Fibroblast of lung (primary cell): ENCODE data around the gene COG8. TPM values are rescaled to one million over a fixed set of nuclear protein-coding genes. Genes with fewer than 3 reads are reported as not detected.
"Not testable (repeated sequence)": the region's sequence is repeated elsewhere in the genome, so short reads cannot be mapped to it uniquely, and the experiment has no call there.

ENCODE experiments used
- DNase-seq, 2 donors: peaks; one replicate each; pipeline versions ENCODE4 v3.0.0 to v3.0.0-alpha.2; 2010; ENCODE audit warnings: low read depth in 2 of 2
- H2AFZ ChIP-seq: 2 replicates; pipeline ENCODE4 v1.5.1; 2012; ENCODE audit warnings: low read length, control low read depth, inconsistent platforms
- H3K27ac ChIP-seq: 2 replicates; pipeline ENCODE4 v1.5.1; 2011; ENCODE audit warnings: low read length, control low read depth; ENCODE audit not compliant: insufficient read depth
- H3K27me3 ChIP-seq: 2 replicates; pipeline ENCODE4 v1.5.1; 2011; ENCODE audit warnings: mild to moderate bottlenecking, low read length; ENCODE audit not compliant: control insufficient read depth, insufficient read depth
- H3K36me3 ChIP-seq: 2 replicates; pipeline ENCODE4 v1.5.1; 2011; ENCODE audit warnings: low read length; ENCODE audit not compliant: control insufficient read depth, insufficient read depth
- H3K4me1 ChIP-seq: 2 replicates; pipeline ENCODE4 v1.5.1; 2011; ENCODE audit warnings: low read length; ENCODE audit not compliant: control insufficient read depth, insufficient read depth; ENCODE audit errors: extremely low read depth
- H3K4me2 ChIP-seq: 2 replicates; pipeline ENCODE4 v1.5.1; 2011; ENCODE audit warnings: low read length, control low read depth; ENCODE audit not compliant: insufficient read depth; ENCODE audit errors: extremely low read depth
- H3K4me3 ChIP-seq, 4 experiments: fragments of 200-600 bp in 1 of 4; sonication (generic) in 1 of 4; replicated peaks in 1 of 4; 2 replicates each; pipeline ENCODE4 v1.5.1; 2011 to 2016; ENCODE audit warnings: low read length in 4 of 4, low read depth in 3 of 4, mild to moderate bottlenecking in 3 of 4, control low read depth in 2 of 4, inconsistent platforms in 1 of 4, mixed read lengths in 1 of 4; ENCODE audit not compliant: insufficient read depth in 1 of 4; ENCODE audit errors: control extremely low read depth in 1 of 4
- H3K79me2 ChIP-seq: 2 replicates; pipeline ENCODE4 v1.5.1; 2012; ENCODE audit warnings: mild to moderate bottlenecking, low read length, inconsistent platforms; ENCODE audit not compliant: control insufficient read depth, insufficient read depth
- H3K9ac ChIP-seq: 2 replicates; pipeline ENCODE4 v1.5.1; 2011; ENCODE audit warnings: mild to moderate bottlenecking, low read length, control low read depth; ENCODE audit not compliant: insufficient read depth
- H3K9me3 ChIP-seq: 2 replicates; pipeline ENCODE4 v1.5.1; 2012; ENCODE audit warnings: low read depth, low read length; ENCODE audit not compliant: control insufficient read depth, insufficient read depth
- H4K20me1 ChIP-seq: 2 replicates; pipeline ENCODE4 v1.5.1; 2011; ENCODE audit warnings: low read length; ENCODE audit not compliant: control insufficient read depth, insufficient read depth; ENCODE audit errors: extremely low read depth
- EZH2 ChIP-seq: IDR thresholded peaks from 2 replicates; pipeline ENCODE4 v1.5.1; 2012; ENCODE audit warnings: low read length, control low read depth, mild to moderate bottlenecking; ENCODE audit errors: missing control alignments
- polyA plus RNA-seq, 2 donors: library from polyadenylated mRNA; depleted of rRNA in 1 of 2; stranded (reverse) in 1 of 2; unstranded in 1 of 2; fragments of >200 nt; gene quantifications; 2 replicates each; pipeline ENCODE4 v1.2.1, GENCODE V29; 2011 to 2012; ENCODE audit warnings: missing spikeins in 1 of 2
- total RNA-seq: library from RNA; depleted of rRNA; stranded (reverse); fragments of >200 nt; gene quantifications from 2 replicates; pipeline ENCODE4 v1.2.1, GENCODE V29; 2014
- TF ChIP-seq, protein P1 (sequence below), 2 donors: IDR thresholded peaks in 1 of 2; conservative IDR thresholded peaks in 1 of 2; 1 replicate in 1 of 2; 2 replicates in 1 of 2; pipeline ENCODE4 v1.5.1; 2011 to 2012; ENCODE audit warnings: low read length in 2 of 2, control low read depth in 1 of 2, inconsistent platforms in 1 of 2, low read depth in 1 of 2, mild to moderate bottlenecking in 1 of 2

The COG8 gene
- total and polyA plus RNA-seq, 2 donors (not counting 1 experiment from before 2014, with no cell fraction given): 20.0 to 29.2 TPM

DNA sequence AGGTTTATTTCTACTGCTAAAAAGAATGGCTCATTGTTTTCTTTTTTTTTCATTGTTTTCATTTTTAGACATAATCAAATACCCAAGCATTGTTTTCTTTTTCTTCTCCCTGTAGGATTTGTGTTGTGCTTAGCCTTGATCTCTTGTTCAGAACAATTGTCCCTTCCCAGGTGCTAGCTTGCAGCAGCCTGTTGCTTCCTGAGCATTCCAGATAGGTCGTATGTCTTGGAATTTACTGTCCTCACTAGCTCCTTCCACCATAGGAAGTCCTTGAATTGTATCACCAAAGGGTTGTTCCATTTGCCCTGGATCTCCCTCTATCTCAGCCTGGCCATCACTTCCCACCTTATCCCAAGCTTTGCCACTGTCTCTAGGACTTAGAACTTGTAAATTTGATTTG, 38.2 kb downstream of the COG8 start:
- Histone ChIP-seq H3K9ac (no peak overlapping the region), H3K79me2 (no peaks in the 10 kb centered on the region), H3K4me2 (no peak overlapping the region), H4K20me1 (no peaks in the 10 kb centered on the region), H3K27ac (no peak overlapping the region), H2AFZ (no peak overlapping the region), H3K9me3 (no peaks in the 10 kb centered on the region), H3K4me3 (no peak overlapping the region), H3K36me3 (peaks cover 4% of the 10 kb centered on the region), H3K4me1 (no peaks in the 10 kb centered on the region), H3K27me3 (no peaks in the 10 kb centered on the region)
- DNase-seq: no peak
- no peak for TF ChIP-seq EZH2
- TF ChIP-seq, protein P1, sequence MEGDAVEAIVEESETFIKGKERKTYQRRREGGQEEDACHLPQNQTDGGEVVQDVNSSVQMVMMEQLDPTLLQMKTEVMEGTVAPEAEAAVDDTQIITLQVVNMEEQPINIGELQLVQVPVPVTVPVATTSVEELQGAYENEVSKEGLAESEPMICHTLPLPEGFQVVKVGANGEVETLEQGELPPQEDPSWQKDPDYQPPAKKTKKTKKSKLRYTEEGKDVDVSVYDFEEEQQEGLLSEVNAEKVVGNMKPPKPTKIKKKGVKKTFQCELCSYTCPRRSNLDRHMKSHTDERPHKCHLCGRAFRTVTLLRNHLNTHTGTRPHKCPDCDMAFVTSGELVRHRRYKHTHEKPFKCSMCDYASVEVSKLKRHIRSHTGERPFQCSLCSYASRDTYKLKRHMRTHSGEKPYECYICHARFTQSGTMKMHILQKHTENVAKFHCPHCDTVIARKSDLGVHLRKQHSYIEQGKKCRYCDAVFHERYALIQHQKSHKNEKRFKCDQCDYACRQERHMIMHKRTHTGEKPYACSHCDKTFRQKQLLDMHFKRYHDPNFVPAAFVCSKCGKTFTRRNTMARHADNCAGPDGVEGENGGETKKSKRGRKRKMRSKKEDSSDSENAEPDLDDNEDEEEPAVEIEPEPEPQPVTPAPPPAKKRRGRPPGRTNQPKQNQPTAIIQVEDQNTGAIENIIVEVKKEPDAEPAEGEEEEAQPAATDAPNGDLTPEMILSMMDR (conservative IDR thresholded peaks at IDR 0.05 in 1 of 2, IDR thresholded peaks at IDR 0.05 in 1 of 2; ENCODE audit: low read depth in 1 of 2, low read length in 2 of 2): no peak

DNA sequence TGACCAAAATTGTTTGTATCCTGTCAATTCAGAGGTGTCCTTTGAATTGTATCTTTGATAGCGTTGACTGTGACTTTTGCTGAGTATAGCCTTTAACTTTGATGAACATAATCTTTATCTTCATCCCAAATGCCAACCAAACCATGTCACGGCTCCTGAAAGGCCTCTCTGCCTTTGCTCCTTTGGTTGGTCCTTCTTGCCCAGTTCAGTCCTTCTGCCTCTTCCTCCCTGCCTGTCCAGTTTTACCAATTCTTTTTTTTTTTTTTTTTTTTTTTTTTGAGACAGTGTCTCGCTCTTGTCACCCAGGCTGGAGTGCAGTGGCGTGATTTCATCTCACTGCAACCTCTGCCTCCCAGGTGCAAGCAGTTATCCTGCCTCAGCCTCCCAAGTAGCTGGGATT, 41.1 kb downstream of the COG8 start:
- Histone ChIP-seq H3K9ac (no peak overlapping the region), H3K27ac (no peak overlapping the region), H3K36me3 (peaks cover 4% of the 10 kb centered on the region), H2AFZ (no peak overlapping the region), H3K9me3 (no peaks in the 10 kb centered on the region), H3K27me3 (no peaks in the 10 kb centered on the region), H3K4me2 (no peak overlapping the region), H3K4me3 (no peak overlapping the region), H3K4me1 (no peaks in the 10 kb centered on the region), H3K79me2 (no peaks in the 10 kb centered on the region), H4K20me1 (no peaks in the 10 kb centered on the region)
- no peak for DNase-seq
- TF ChIP-seq, protein P1 (conservative IDR thresholded peaks at IDR 0.05 in 1 of 2, IDR thresholded peaks at IDR 0.05 in 1 of 2; ENCODE audit: low read depth in 1 of 2, low read length in 2 of 2): no peak
- TF ChIP-seq EZH2: no peak

DNA sequence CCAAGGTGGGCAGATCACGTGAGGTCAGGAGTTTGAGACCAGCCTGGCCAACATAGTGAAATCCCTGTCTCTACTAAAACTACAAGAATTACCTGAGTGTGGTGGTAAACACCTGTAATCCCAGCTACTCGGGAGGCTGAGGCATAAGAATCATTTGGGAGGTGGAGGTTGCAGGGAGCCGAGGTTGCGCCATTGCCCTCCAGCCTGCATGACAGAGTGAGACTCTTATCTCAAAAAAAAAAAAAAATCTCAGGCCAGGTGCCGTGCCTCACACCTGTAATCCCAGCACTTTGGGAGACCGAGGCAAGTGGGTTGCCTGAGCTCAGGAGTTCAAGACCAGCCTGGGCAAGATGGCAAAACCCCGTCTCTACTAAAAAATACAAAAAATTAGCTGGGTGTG, 42.6 kb downstream of the COG8 start:
- not testable (repeated sequence) for H3K4me2 ChIP-seq, H3K9me3 ChIP-seq, H3K79me2 ChIP-seq, H3K27ac ChIP-seq, H3K4me1 ChIP-seq, H3K36me3 ChIP-seq, H3K4me3 ChIP-seq, H4K20me1 ChIP-seq, H3K9ac ChIP-seq, H2AFZ ChIP-seq, DNase-seq, H3K27me3 ChIP-seq
